ENCODE measurements around the gene CRCP. TPM values are rescaled to one million over a fixed set of nuclear protein-coding genes. Genes with fewer than 3 reads are reported as not detected.

The CRCP gene
- total and polyA plus RNA-seq, 10 of the 15 experiments (the other 5 are each of a cell fraction or from before 2014, with no cell fraction given), result 12.4 to 33.8 (median 29.1) TPM

GRCh38 chr7:66163186-66163610 is 48.6 kb downstream of the CRCP start (continued):
- TF ChIP-seq, protein P1, sequence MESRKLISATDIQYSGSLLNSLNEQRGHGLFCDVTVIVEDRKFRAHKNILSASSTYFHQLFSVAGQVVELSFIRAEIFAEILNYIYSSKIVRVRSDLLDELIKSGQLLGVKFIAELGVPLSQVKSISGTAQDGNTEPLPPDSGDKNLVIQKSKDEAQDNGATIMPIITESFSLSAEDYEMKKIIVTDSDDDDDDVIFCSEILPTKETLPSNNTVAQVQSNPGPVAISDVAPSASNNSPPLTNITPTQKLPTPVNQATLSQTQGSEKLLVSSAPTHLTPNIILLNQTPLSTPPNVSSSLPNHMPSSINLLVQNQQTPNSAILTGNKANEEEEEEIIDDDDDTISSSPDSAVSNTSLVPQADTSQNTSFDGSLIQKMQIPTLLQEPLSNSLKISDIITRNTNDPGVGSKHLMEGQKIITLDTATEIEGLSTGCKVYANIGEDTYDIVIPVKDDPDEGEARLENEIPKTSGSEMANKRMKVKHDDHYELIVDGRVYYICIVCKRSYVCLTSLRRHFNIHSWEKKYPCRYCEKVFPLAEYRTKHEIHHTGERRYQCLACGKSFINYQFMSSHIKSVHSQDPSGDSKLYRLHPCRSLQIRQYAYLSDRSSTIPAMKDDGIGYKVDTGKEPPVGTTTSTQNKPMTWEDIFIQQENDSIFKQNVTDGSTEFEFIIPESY (IDR thresholded peaks at IDR 0.05), result no peak
- no peak for TF ChIP-seq GABPA (IDR thresholded peaks at IDR 0.05; ENCODE audit: low read depth)
- no peak for TF ChIP-seq BRCA1 (IDR thresholded peaks at IDR 0.05; ENCODE audit: low read depth, low read length)
- no peak for TF ChIP-seq ESRRA (IDR thresholded peaks at IDR 0.05; ENCODE audit: low read length)
- no peak for TF ChIP-seq USF1 (IDR thresholded peaks at IDR 0.05; ENCODE audit: borderline replicate concordance, extremely low read length, insufficient read depth, low read depth, low read length)

- ATAC-seq, result no peak
- in situ Hi-C loops (cut with MboI), result no loop called here
- H3K79me2 ChIP-seq (ENCODE audit: control insufficient read depth, insufficient read depth, low read length), result no peaks in the 10 kb centered on the region
- no peak overlapping the region for H3K9ac ChIP-seq (ENCODE audit: control insufficient read depth, insufficient read depth, low read length)
- CTCF ChIA-PET, result no interaction called here
- H3K36me3 ChIP-seq (ENCODE audit: control insufficient read depth in 2 of 2, insufficient read depth in 2 of 2, low read length in 1 of 2), result no peaks in the 10 kb centered on the region
- SMC1A ChIA-PET (ENCODE audit: uncharacterized antibody, unreplicated experiment), result no interaction called here
- H4K20me1 ChIP-seq (ENCODE audit: control insufficient read depth, insufficient read depth), result no peaks in the 10 kb centered on the region
- H3K4me1 ChIP-seq (ENCODE audit: control insufficient read depth, insufficient read depth, low read length), result no peaks in the 10 kb centered on the region
- RAD21 ChIA-PET (ENCODE audit: unreplicated experiment), result interaction anchor here (0.6 kb wide), 1 partner anchor 144 kb away, joined by 3 read pairs; no protein-coding TSS in a partner anchor
- no peaks in the 10 kb centered on the region for H3K27me3 ChIP-seq (replicated peaks in 1 of 2; ENCODE audit: control insufficient read depth in 2 of 2, insufficient read depth in 2 of 2, low read length in 1 of 2)
- no peak overlapping the region for H2AFZ ChIP-seq (ENCODE audit: control insufficient read depth, low read depth, low read length)
- no peaks in the 10 kb centered on the region for H3K9me3 ChIP-seq (replicated peaks; ENCODE audit: control insufficient read depth, insufficient read depth, low read length)
- H3K4me2 ChIP-seq (ENCODE audit: control insufficient read depth, insufficient read depth), result no peak overlapping the region
- 81% methylated on average over 7 of the region's 7 CpGs for WGBS (ENCODE audit: insufficient coverage, insufficient replicate concordance, low lambda C conversion rate, missing lambda C conversion rate)
- no TSS peak for BruUV-seq (replicated peaks)
- no peak overlapping the region for H3K4me3 ChIP-seq
- no peak for FAIRE-seq
- no peak for DNase-seq (ENCODE audit: low read depth, low spot score)
- intact Hi-C loops (cut with micrococcal nuclease; ENCODE audit: unreplicated experiment), result no loop called here
- H3K27ac ChIP-seq (ENCODE audit: control insufficient read depth, insufficient read depth), result no peak overlapping the region
- POLR2A ChIA-PET, result no interaction called here
- TF ChIP-seq NFYA (IDR thresholded peaks at IDR 0.05; ENCODE audit: borderline replicate concordance, low read depth, low read length) (no peak), CUX1 (IDR thresholded peaks at IDR 0.05; ENCODE audit: insufficient replicate concordance, low read depth, low read length) (no peak), BHLHE40 (IDR thresholded peaks at IDR 0.05; ENCODE audit: borderline replicate concordance in 1 of 2, low read depth in 2 of 2, low read length in 1 of 2) (no peak), RUNX3 (IDR thresholded peaks at IDR 0.05; ENCODE audit: low read length) (no peak), NRF1 (conservative IDR thresholded peaks at IDR 0.05; ENCODE audit: low read depth, low read length) (no peak), SMAD1 (IDR thresholded peaks at IDR 0.05; ENCODE audit: low read depth, partially characterized antibody) (no peak), CREM (IDR thresholded peaks at IDR 0.05; ENCODE audit: low read depth) (no peak), CEBPB (IDR thresholded peaks at IDR 0.05; ENCODE audit: borderline replicate concordance in 1 of 2, low read depth in 2 of 2, low read length in 2 of 2) (no peak)
- TF ChIP-seq, protein P2, sequence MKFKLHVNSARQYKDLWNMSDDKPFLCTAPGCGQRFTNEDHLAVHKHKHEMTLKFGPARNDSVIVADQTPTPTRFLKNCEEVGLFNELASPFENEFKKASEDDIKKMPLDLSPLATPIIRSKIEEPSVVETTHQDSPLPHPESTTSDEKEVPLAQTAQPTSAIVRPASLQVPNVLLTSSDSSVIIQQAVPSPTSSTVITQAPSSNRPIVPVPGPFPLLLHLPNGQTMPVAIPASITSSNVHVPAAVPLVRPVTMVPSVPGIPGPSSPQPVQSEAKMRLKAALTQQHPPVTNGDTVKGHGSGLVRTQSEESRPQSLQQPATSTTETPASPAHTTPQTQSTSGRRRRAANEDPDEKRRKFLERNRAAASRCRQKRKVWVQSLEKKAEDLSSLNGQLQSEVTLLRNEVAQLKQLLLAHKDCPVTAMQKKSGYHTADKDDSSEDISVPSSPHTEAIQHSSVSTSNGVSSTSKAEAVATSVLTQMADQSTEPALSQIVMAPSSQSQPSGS (IDR thresholded peaks at IDR 0.05; ENCODE audit: low read length), result no peak
Observed at GRCh38 chr7:66164356-66164755, 49.7 kb downstream of the CRCP start.
